ENCODE data around the gene CCDC187. TPM values are rescaled to one million over a fixed set of nuclear protein-coding genes. Genes with fewer than 3 reads are reported as not detected.
A peak's percentile ranks its signal among the peaks of the same experiment; 100 is the strongest.

Gene CCDC187
- total and polyA plus RNA-seq, 2 of the 4 experiments (the other 2 are of a cell fraction) = not detected

GRCh38 chr9:136330406-136330990, 26.6 kb upstream of the CCDC187 start:
- H4K8ac ChIP-seq (ENCODE audit: low read depth in 2 of 2, low read length in 2 of 2) = no peak overlapping the region
- H4K20me1 ChIP-seq (ENCODE audit: insufficient read depth, low read length) = peaks cover 72% of the 10 kb centered on the region
- 90% methylated on average over 8 of the region's 14 CpGs; no CpG with 5 or more reads in 1 of the 2 experiments for WGBS, 2 experiments (ENCODE audit: extremely low coverage in 2 of 2, insufficient read length in 1 of 2)
- dilution Hi-C loops (cut with HindIII; ENCODE audit: low sequenced_read_pairs, unreplicated experiment) = no loop called here
- H2AFZ ChIP-seq (replicated peaks; ENCODE audit: low read length, poor library complexity) = no peak overlapping the region
- no peak overlapping the region for H4K91ac ChIP-seq (ENCODE audit: insufficient read depth, low read depth, low read length)
- no peak overlapping the region for H3K4me3 ChIP-seq (ENCODE audit: insufficient read depth, low read depth, low read length)
- no peak overlapping the region for H2BK120ac ChIP-seq (ENCODE audit: low read depth, low read length)
- H2AK9ac ChIP-seq (replicated peaks; ENCODE audit: low read depth, low read length, poor library complexity) = no peak overlapping the region
- peaks cover 32% of the 10 kb centered on the region for H3K4me1 ChIP-seq (ENCODE audit: control insufficient read depth, insufficient read depth, low read length)
- in situ Hi-C loops (cut with MboI; ENCODE audit: low sequenced_read_pairs) = no loop called here
- peak overlapping the region; percentile 18 for H3K27ac ChIP-seq (ENCODE audit: insufficient read depth, low read length)
- no peaks in the 10 kb centered on the region for H3K9me3 ChIP-seq (ENCODE audit: control insufficient read depth, insufficient read depth, low read length)
- H2AK5ac ChIP-seq (ENCODE audit: low read depth, low read length) = no peak overlapping the region
- H4K5ac ChIP-seq (ENCODE audit: low read depth, low read length) = no peak overlapping the region
- H3K56ac ChIP-seq (ENCODE audit: extremely low read depth, insufficient read depth, low read length) = no peak overlapping the region
- H3K4me2 ChIP-seq (ENCODE audit: low read depth, low read length) = peak overlapping the region; percentile 19; the same call in 1 of the 2 replicates
- no peak overlapping the region for H2BK20ac ChIP-seq (ENCODE audit: low read depth, low read length)
- no peak for ATAC-seq (ENCODE audit: low read depth)
- H3K23ac ChIP-seq (ENCODE audit: low read depth, low read length) = peak overlapping the region; percentile 43; the same call in 1 of the 2 replicates
- ChIA-PET POLR2A (ENCODE audit: unreplicated experiment) (no interaction called here), CTCF (no interaction called here)
- H2BK15ac ChIP-seq (ENCODE audit: low read depth, low read length) = no peak overlapping the region
- peaks cover 3% of the 10 kb centered on the region for H3K9me1 ChIP-seq (ENCODE audit: insufficient read depth, low read length)
- no peaks in the 10 kb centered on the region for H3K27me3 ChIP-seq (ENCODE audit: control insufficient read depth, insufficient read depth, low read length)
- H3K9ac ChIP-seq (ENCODE audit: low read depth, low read length) = no peak overlapping the region; the same call in 1 of the 2 replicates
- intact Hi-C loops (cut with micrococcal nuclease) = no loop called here
- DNase-seq = no peak
- H2BK5ac ChIP-seq (ENCODE audit: low read depth, low read length, poor library complexity, severe bottlenecking) = no peak overlapping the region
- H3K79me1 ChIP-seq (ENCODE audit: low read depth in 1 of 2, low read length in 2 of 2) = peaks cover 1 to 49% of the 10 kb centered on the region in 2 experiments; a peak in 2 of 4 replicates
- H3K18ac ChIP-seq (ENCODE audit: low read depth, low read length) = no peak overlapping the region
- TF ChIP-seq RCOR1 (IDR thresholded peaks at IDR 0.05; ENCODE audit: insufficient replicate concordance, low read length) (no peak), POLR2A (IDR thresholded peaks at IDR 0.05; ENCODE audit: low read depth, low read length) (no peak), CHD1 (IDR thresholded peaks at IDR 0.05; ENCODE audit: low read depth, low read length) (no peak), SMC3 (IDR thresholded peaks at IDR 0.05; ENCODE audit: low read depth, low read length) (no peak), RAD21 (IDR thresholded peaks at IDR 0.05; ENCODE audit: low read length) (no peak)
- peaks cover 35% of the 10 kb centered on the region; the same call in 1 of the 2 replicates for H3K36me3 ChIP-seq (ENCODE audit: control insufficient read depth, insufficient read depth, low read length)
- H3K4ac ChIP-seq (ENCODE audit: low read depth, low read length) = no peak overlapping the region
- no peak overlapping the region for H3K14ac ChIP-seq (replicated peaks; ENCODE audit: low read depth, low read length)
- no TSS peak for BruUV-seq (replicated peaks)
